ENCODE data around the gene BARHL1.
"Not testable (repeated sequence)": the region's sequence is repeated elsewhere in the genome, so short reads cannot be mapped to it uniquely, and the experiment has no call there.

BARHL1 gene

GRCh38 chr9:132556714-132557113 is 25.7 kb upstream of the BARHL1 start:
- DNase-seq (ENCODE audit: low spot score) = no peak

- DNase-seq (ENCODE audit: low spot score) = no peak
Observed at GRCh38 chr9:132557159-132557558, 25.2 kb upstream of the BARHL1 start.

GRCh38 chr9:132559711-132560110 is 22.7 kb upstream of the BARHL1 start:
- peak; percentile 60 for DNase-seq (ENCODE audit: low spot score)

GRCh38 chr9:132560616-132561202 is 21.7 kb upstream of the BARHL1 start:
- DNase-seq (ENCODE audit: low spot score) = no peak

- DNase-seq (ENCODE audit: low spot score) = no peak
Observed at GRCh38 chr9:132562306-132562573, 20.2 kb upstream of the BARHL1 start.

GRCh38 chr9:132564526-132564925 is 17.9 kb upstream of the BARHL1 start:
- DNase-seq (ENCODE audit: low spot score) = no peak

GRCh38 chr9:132568787-132569186 is 13.6 kb upstream of the BARHL1 start:
- not testable (repeated sequence) for DNase-seq (ENCODE audit: low spot score)

- DNase-seq (ENCODE audit: low spot score) = no peak
Observed at GRCh38 chr9:132571806-132572600, 10.4 kb upstream of the BARHL1 start.

GRCh38 chr9:132572921-132573320 is 9.5 kb upstream of the BARHL1 start:
- DNase-seq (ENCODE audit: low spot score) = peak; percentile 77

GRCh38 chr9:132575005-132575609 is 7.3 kb upstream of the BARHL1 start:
- peak; percentile 87 for DNase-seq (ENCODE audit: low spot score)

- DNase-seq (ENCODE audit: low spot score) = no peak
Observed at GRCh38 chr9:132575811-132576210, 6.6 kb upstream of the BARHL1 start.

GRCh38 chr9:132577119-132577518 is 5.3 kb upstream of the BARHL1 start:
- DNase-seq (ENCODE audit: low spot score) = no peak

GRCh38 chr9:132578367-132578932 is 4.0 kb upstream of the BARHL1 start:
- no peak for DNase-seq (ENCODE audit: low spot score)

GRCh38 chr9:132579427-132579798 is 3.0 kb upstream of the BARHL1 start:
- no peak for DNase-seq (ENCODE audit: low spot score)

GRCh38 chr9:132582786-132583583 is 579 bp downstream of the BARHL1 start:
- no peak for DNase-seq (ENCODE audit: low spot score)

- DNase-seq (ENCODE audit: low spot score) = no peak
Observed at GRCh38 chr9:132583584-132584304, 1.3 kb downstream of the BARHL1 start.

GRCh38 chr9:132584601-132585560 is 2.5 kb downstream of the BARHL1 start:
- peak; percentile 82 for DNase-seq (ENCODE audit: low spot score)

- no peak for DNase-seq (ENCODE audit: low spot score)
Observed at GRCh38 chr9:132585954-132586829, 3.8 kb downstream of the BARHL1 start.

- DNase-seq (ENCODE audit: low spot score) = no peak
Observed at GRCh38 chr9:132586830-132587591, 4.6 kb downstream of the BARHL1 start.
